SK-N-DZ (cell line): ENCODE measurements around the gene ATN1.
A peak's percentile ranks its signal among the peaks of the same experiment; 100 is the strongest.

Experiments
- DNase-seq: peaks from one replicate; pipeline ENCODE4 v3.0.0-alpha.2; 2015; ENCODE audit warnings: low spot score

ATN1 gene

DNA sequence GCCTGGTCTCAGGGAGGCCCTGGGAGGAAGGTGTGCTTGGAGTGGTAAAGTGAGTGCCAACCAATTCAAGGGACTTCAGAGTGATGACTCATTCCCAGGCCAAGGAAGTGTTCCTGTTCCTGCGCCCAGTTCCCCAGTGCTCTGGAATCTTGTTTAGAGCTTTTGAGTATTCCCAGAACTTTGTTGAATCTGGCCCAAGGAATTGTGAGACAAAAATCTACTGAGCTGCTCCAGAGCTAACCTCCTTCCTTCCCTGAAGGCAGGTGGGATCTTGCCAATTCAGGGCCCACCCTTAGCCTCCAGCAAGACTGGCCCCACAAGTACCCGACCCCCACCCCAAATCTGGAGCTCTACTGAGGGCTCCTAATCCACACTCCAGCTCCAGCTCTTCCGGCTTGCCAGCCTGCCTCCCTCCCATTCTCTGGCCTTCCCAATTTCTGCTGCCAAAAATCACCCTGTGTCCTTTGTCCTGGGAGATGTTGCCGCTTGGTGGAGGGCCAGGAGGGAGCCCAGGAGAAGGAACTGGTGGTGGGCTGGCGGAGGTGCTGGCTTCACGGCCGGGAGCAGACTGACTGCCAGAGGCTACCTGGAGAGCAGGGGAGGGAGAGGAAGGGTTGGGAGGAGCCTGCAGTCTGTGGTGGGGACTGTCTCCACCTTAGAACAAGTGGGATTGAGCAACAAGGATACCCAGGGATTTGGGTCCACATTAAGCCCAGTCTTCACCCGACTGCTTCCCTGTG lies 2.0 kb upstream of the ATN1 start:
- DNase-seq = no peak

DNA sequence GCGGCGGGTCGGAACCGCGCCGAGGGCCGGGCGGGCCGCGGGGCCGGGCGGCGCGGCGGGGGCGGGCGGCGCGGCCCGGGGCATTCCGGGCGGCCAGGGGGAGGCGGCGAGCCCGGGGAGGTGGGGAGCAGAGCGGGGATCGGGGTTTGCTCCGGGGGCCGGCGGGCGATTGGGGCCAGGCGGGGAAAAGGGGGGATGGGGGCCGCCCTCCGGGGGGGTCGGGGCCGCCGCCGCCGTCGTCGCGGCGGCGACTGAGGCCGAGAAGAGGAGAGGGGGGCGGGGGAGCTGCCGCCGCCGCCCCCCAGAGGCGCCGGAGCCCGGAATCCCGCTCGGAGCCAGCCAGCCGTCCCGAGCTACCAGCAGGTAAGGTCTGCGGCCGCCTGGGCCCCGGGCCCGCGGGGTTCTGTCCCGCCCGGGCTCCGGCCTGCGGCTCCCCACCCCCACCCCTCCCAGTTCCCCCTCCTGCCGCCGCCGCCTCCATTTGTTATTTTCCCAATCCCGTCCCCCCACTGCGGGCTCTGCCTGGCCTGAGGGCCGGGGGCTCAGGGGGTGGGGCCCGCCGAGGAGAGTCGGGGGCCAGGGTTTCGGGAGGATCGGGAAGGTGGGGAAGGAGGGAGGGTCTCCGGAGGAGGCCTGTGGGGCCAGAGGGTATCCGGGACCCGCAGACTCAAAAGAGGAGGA lies 403 bp downstream of the ATN1 start:
- no peak for DNase-seq

- DNase-seq = no peak
Observed at GRCh38 chr12:6928703-6929407, 1.1 kb downstream of the ATN1 start.

GRCh38 chr12:6929466-6930452 lies 2.0 kb downstream of the ATN1 start:
- DNase-seq = no peak

DNA sequence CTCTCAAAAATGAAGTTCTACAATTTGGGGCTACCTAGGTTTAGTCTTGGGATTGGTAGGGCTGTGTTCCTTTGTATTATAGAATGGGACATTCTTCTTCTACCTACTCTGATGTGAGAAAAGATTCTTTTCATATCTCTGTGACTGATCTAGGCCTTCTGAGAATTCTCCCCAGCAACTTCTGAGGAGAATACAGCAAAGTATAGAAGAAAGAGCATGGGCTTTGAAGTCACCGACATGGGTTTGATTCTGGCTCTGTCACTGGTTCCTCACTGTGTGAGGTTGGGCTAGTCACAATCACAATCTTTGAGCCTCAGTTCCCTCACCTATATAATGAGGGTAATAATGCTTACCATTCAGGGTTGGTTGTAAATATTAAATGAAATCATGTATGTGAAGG lies 5.0 kb downstream of the ATN1 start:
- no peak for DNase-seq

GRCh38 chr12:6934110-6934509 lies 6.4 kb downstream of the ATN1 start:
- DNase-seq = no peak

DNA sequence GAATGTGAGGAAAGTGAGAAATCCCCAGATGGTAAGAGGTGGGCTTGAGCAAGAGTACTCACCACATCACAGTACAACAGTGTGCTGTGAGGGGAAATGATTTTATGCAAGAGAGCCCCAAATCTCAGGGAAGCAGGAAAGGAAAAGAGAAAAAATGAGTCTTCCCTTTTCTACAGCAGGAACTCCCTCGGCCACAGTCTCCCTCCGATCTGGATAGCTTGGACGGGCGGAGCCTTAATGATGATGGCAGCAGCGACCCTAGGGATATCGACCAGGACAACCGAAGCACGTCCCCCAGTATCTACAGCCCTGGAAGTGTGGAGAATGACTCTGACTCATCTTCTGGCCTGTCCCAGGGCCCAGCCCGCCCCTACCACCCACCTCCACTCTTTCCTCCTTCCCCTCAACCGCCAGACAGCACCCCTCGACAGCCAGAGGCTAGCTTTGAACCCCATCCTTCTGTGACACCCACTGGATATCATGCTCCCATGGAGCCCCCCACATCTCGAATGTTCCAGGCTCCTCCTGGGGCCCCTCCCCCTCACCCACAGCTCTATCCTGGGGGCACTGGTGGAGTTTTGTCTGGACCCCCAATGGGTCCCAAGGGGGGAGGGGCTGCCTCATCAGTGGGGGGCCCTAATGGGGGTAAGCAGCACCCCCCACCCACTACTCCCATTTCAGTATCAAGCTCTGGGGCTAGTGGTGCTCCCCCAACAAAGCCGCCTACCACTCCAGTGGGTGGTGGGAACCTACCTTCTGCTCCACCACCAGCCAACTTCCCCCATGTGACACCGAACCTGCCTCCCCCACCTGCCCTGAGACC lies 7.8 kb downstream of the ATN1 start:
- no peak for DNase-seq

DNA sequence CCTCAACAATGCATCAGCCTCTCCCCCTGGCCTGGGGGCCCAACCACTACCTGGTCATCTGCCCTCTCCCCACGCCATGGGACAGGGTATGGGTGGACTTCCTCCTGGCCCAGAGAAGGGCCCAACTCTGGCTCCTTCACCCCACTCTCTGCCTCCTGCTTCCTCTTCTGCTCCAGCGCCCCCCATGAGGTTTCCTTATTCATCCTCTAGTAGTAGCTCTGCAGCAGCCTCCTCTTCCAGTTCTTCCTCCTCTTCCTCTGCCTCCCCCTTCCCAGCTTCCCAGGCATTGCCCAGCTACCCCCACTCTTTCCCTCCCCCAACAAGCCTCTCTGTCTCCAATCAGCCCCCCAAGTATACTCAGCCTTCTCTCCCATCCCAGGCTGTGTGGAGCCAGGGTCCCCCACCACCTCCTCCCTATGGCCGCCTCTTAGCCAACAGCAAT lies 8.5 kb downstream of the ATN1 start:
- no peak for DNase-seq

DNA sequence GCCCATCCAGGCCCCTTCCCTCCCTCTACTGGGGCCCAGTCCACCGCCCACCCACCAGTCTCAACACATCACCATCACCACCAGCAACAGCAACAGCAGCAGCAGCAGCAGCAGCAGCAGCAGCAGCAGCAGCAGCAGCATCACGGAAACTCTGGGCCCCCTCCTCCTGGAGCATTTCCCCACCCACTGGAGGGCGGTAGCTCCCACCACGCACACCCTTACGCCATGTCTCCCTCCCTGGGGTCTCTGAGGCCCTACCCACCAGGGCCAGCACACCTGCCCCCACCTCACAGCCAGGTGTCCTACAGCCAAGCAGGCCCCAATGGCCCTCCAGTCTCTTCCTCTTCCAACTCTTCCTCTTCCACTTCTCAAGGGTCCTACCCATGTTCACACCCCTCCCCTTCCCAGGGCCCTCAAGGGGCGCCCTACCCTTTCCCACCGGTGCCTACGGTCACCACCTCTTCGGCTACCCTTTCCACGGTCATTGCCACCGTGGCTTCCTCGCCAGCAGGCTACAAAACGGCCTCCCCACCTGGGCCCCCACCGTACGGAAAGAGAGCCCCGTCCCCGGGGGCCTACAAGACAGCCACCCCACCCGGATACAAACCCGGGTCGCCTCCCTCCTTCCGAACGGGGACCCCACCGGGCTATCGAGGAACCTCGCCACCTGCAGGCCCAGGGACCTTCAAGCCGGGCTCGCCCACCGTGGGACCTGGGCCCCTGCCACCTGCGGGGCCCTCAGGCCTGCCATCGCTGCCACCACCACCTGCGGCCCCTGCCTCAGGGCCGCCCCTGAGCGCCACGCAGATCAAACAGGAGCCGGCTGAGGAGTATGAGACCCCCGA lies 9.1 kb downstream of the ATN1 start:
- no peak for DNase-seq

GRCh38 chr12:6937481-6938352 lies 10.0 kb downstream of the ATN1 start:
- peak; percentile 98 for DNase-seq

DNA sequence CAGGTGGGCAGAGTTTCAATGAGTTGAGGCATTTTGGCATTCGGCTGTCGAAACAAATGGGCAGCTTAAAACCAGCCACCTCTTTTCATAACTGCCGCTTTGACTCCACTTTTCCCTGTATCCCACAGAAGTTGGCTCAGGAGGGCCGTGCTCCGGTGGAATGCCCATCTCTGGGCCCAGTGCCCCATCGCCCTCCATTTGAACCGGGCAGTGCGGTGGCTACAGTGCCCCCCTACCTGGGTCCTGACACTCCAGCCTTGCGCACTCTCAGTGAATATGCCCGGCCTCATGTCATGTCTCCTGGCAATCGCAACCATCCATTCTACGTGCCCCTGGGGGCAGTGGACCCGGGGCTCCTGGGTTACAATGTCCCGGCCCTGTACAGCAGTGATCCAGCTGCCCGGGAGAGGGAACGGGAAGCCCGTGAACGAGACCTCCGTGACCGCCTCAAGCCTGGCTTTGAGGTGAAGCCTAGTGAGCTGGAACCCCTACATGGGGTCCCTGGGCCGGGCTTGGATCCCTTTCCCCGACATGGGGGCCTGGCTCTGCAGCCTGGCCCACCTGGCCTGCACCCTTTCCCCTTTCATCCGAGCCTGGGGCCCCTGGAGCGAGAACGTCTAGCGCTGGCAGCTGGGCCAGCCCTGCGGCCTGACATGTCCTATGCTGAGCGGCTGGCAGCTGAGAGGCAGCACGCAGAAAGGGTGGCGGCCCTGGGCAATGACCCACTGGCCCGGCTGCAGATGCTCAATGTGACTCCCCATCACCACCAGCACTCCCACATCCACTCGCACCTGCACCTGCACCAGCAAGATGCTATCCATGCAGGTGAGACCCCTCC lies 10.8 kb downstream of the ATN1 start:
- no peak for DNase-seq

GRCh38 chr12:6939191-6939540 lies 11.4 kb downstream of the ATN1 start:
- DNase-seq = no peak

DNA sequence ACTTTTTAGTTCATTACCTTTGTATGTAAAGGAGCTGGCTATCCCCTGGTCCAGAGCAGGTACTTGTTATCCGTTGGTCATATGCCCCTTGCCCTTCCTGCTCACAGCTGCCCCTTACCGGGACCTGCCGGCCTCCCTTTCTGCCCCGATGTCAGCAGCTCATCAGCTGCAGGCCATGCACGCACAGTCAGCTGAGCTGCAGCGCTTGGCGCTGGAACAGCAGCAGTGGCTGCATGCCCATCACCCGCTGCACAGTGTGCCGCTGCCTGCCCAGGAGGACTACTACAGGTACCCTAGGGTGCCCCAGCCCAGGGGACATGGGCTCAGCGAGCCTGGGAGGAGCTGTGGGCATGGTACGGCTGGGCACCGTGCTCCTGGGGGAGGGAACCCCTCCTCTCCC lies 13.5 kb downstream of the ATN1 start:
- DNase-seq = no peak

GRCh38 chr12:6941782-6942181 lies 14.0 kb downstream of the ATN1 start:
- no peak for DNase-seq

- no peak for DNase-seq
Observed at GRCh38 chr12:6942331-6942665, 14.5 kb downstream of the ATN1 start.

DNA sequence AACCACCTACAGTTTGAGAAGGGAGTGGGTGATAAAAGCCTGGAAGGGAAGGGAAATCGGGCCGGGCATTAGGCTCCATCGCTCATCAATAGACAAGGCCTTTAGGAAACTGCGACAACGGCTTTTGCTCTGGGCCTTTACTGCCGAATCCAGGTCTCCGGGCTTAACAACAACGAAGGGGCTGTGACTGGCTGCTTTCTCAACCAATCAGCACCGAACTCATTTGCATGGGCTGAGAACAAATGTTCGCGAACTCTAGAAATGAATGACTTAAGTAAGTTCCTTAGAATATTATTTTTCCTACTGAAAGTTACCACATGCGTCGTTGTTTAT lies 15.6 kb downstream of the ATN1 start:
- peak; percentile 98 for DNase-seq

- peak; percentile 99 for DNase-seq
Observed at GRCh38 chr12:6943722-6944380, 16.1 kb downstream of the ATN1 start, which contains the start of the genes C12orf57 and RNU7-1. Gene C12orf57 (plus strand): TSS chr12:6944022. CDS start chr12:6944122, 100 bp downstream. Gene RNU7-1 (plus strand): TSS chr12:6943816.
